Measurements from ENCODE around the gene BCL2A1.

The BCL2A1 gene

DNA sequence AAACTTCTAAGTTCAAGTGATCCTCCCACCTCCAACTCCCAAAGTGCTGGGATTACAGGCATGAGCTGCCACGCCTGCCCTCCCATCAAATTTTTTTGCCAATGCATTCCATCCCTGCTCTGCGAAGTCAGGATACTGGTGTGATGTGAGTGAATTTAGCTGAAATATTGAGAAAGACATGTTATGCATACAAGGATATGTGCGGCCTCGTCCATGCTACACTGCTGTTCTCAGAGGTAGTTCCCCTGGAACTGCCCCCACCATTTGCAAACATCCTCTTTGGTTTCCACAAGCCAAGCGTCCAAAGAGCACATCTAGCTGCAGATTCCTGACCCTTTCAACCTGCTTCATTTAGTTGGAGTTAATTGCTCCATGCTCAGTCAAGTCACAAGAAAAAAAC, 36.5 kb upstream of the BCL2A1 start:
- Histone ChIP-seq H3K4me3 (ENCODE audit: low read length in 2 of 2) (no peak overlapping the region), H2AFZ (ENCODE audit: low read length) (no peak overlapping the region)
- no peak for DNase-seq (ENCODE audit: low spot score)

DNA sequence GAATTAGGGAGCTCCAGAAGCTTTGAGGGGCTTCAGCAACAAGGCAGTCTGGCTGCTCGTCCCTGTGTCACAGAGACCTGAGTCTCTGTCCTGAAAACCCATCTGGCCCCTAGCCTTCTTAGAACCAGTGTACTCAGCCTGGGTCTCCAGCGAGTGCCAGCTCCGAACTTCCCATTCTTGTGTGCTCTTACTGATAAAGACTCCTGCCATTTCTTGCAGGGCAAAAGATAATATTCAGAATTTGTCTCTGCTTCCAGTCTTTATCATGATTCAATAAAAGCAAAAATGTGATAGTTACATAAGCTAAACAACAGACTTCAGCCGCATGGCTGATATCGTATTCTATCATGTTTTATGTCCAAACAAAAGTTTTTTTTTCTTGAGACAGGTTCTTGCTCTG, 36.0 kb upstream of the BCL2A1 start:
- H2BK12ac ChIP-seq (ENCODE audit: low read length) = no peak overlapping the region
- H3K9me3 ChIP-seq (replicated peaks in 1 of 2; ENCODE audit: control insufficient read depth in 2 of 2, insufficient read depth in 1 of 2, low read depth in 1 of 2, low read length in 2 of 2) = peaks cover 0 to 2% of the 10 kb centered on the region in 2 donors
- no peak overlapping the region for H3K4me2 ChIP-seq (ENCODE audit: insufficient read depth, low read length, poor library complexity, severe bottlenecking)
- no CpG with 5 or more reads among the region's 5 CpGs for WGBS, 2 donors (ENCODE audit: extremely low coverage in 2 of 2, insufficient read length in 2 of 2, insufficient replicate concordance in 1 of 2)
- no peak overlapping the region for H2BK15ac ChIP-seq (ENCODE audit: low read length)
- no peak overlapping the region for H3K14ac ChIP-seq (ENCODE audit: low read length)
- no peaks in the 10 kb centered on the region for H3K79me1 ChIP-seq (ENCODE audit: low read depth, low read length)
- no peak overlapping the region for H4K91ac ChIP-seq (ENCODE audit: low read depth, low read length, poor library complexity)
- no peak overlapping the region for H3K27ac ChIP-seq (replicated peaks; ENCODE audit: low read length)
- H3K9ac ChIP-seq (ENCODE audit: low read depth, low read length, poor library complexity) = no peak overlapping the region
- no peak overlapping the region for H2BK5ac ChIP-seq (ENCODE audit: low read length)
- no peaks in the 10 kb centered on the region for H3K4me1 ChIP-seq (ENCODE audit: control insufficient read depth in 2 of 2, insufficient read depth in 1 of 2, low read depth in 1 of 2, low read length in 2 of 2)
- no peak overlapping the region for H2AFZ ChIP-seq (ENCODE audit: low read length)
- H2BK120ac ChIP-seq (ENCODE audit: low read depth, low read length) = no peak overlapping the region
- H4K8ac ChIP-seq (ENCODE audit: low read depth, low read length) = no peak overlapping the region
- H3K23ac ChIP-seq (ENCODE audit: low read depth, low read length, poor library complexity) = no peak overlapping the region
- H3K36me3 ChIP-seq (replicated peaks in 1 of 2; ENCODE audit: control insufficient read depth in 2 of 2, insufficient read depth in 2 of 2, low read length in 2 of 2) = no peaks in the 10 kb centered on the region
- H3K27me3 ChIP-seq (ENCODE audit: control insufficient read depth in 3 of 3, insufficient read depth in 3 of 3, low read depth in 1 of 3, low read length in 3 of 3) = no peaks in the 10 kb centered on the region
- H2AK5ac ChIP-seq (ENCODE audit: low read depth, low read length) = no peak overlapping the region
- H3K4me3 ChIP-seq (ENCODE audit: low read length in 2 of 2) = no peak overlapping the region
- no peak overlapping the region for H3K4ac ChIP-seq (ENCODE audit: low read length)
- no peak overlapping the region for H3K18ac ChIP-seq (ENCODE audit: low read length)
- DNase-seq (ENCODE audit: low spot score) = no peak

More for the DNA sequence above, 36.5 kb upstream of the BCL2A1 start:
- no peaks in the 10 kb centered on the region for H3K27me3 ChIP-seq (ENCODE audit: control insufficient read depth in 3 of 3, insufficient read depth in 3 of 3, low read depth in 1 of 3, low read length in 3 of 3)
- H3K36me3 ChIP-seq (replicated peaks in 1 of 2; ENCODE audit: control insufficient read depth in 2 of 2, insufficient read depth in 2 of 2, low read length in 2 of 2) = no peaks in the 10 kb centered on the region
- no peak overlapping the region for H3K18ac ChIP-seq (ENCODE audit: low read length)
- no peak overlapping the region for H3K23ac ChIP-seq (ENCODE audit: low read depth, low read length, poor library complexity)
- WGBS, 2 donors (ENCODE audit: extremely low coverage in 2 of 2, insufficient read length in 2 of 2, insufficient replicate concordance in 1 of 2) = no CpG with 5 or more reads among the region's 5 CpGs
- no peak overlapping the region for H3K4me2 ChIP-seq (ENCODE audit: insufficient read depth, low read length, poor library complexity, severe bottlenecking)
- H4K8ac ChIP-seq (ENCODE audit: low read depth, low read length) = no peak overlapping the region
- H3K4ac ChIP-seq (ENCODE audit: low read length) = no peak overlapping the region
- no peak overlapping the region for H2BK15ac ChIP-seq (ENCODE audit: low read length)
- no peak overlapping the region for H2BK120ac ChIP-seq (ENCODE audit: low read depth, low read length)
- no peaks in the 10 kb centered on the region for H3K4me1 ChIP-seq (ENCODE audit: control insufficient read depth in 2 of 2, insufficient read depth in 1 of 2, low read depth in 1 of 2, low read length in 2 of 2)
- H2AK5ac ChIP-seq (ENCODE audit: low read depth, low read length) = no peak overlapping the region
- H2BK12ac ChIP-seq (ENCODE audit: low read length) = no peak overlapping the region
- no peaks in the 10 kb centered on the region for H3K79me1 ChIP-seq (ENCODE audit: low read depth, low read length)
- no peak overlapping the region for H3K14ac ChIP-seq (ENCODE audit: low read length)
- no peak overlapping the region for H4K91ac ChIP-seq (ENCODE audit: low read depth, low read length, poor library complexity)
- H3K9ac ChIP-seq (ENCODE audit: low read depth, low read length, poor library complexity) = no peak overlapping the region
- H3K9me3 ChIP-seq (replicated peaks in 1 of 2; ENCODE audit: control insufficient read depth in 2 of 2, insufficient read depth in 1 of 2, low read depth in 1 of 2, low read length in 2 of 2) = peaks cover 0 to 2% of the 10 kb centered on the region in 2 donors
- no peak overlapping the region for H3K27ac ChIP-seq (replicated peaks; ENCODE audit: low read length)
- no peak overlapping the region for H2BK5ac ChIP-seq (ENCODE audit: low read length)

DNA sequence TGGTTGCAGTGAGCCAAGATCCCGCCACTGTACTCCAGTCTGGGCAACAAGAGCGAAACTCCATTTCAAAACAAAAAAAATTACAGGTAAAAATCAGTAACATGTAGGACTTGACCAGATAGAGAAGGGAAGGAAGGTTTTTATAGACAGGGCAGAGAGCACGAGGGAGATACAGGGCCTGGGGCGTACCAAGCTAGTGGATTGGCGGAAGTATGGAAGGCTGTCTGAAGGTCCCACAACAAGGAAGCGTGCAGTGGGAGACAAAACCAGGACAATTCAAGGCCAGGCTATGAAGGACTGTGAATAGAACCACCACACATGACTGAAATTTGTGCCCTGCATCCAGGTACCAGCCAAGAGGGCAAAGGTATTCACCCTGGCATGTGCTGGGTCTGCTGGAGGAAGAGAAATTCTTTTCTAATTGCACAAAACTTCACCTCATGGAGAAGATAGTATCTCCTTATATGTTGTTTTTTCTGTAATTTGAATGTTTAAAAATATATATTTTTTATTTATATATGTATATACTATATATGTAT, 33.0 kb upstream of the BCL2A1 start:
- WGBS, 2 donors (ENCODE audit: extremely low coverage in 2 of 2, insufficient read length in 2 of 2, insufficient replicate concordance in 1 of 2) = no CpG with 5 or more reads among the region's 6 CpGs
- H3K4me1 ChIP-seq (ENCODE audit: control insufficient read depth in 2 of 2, insufficient read depth in 1 of 2, low read depth in 1 of 2, low read length in 2 of 2) = no peaks in the 10 kb centered on the region
- H3K4ac ChIP-seq (ENCODE audit: low read length) = no peak overlapping the region
- peak overlapping the region; percentile 38 for H3K18ac ChIP-seq (ENCODE audit: low read length)
- H3K27me3 ChIP-seq (ENCODE audit: control insufficient read depth in 3 of 3, insufficient read depth in 3 of 3, low read depth in 1 of 3, low read length in 3 of 3) = no peaks in the 10 kb centered on the region
- H3K4me2 ChIP-seq (ENCODE audit: insufficient read depth, low read length, poor library complexity, severe bottlenecking) = no peak overlapping the region
- no peak overlapping the region for H2BK15ac ChIP-seq (ENCODE audit: low read length)
- no peak overlapping the region for H2AK5ac ChIP-seq (ENCODE audit: low read depth, low read length)
- H3K9ac ChIP-seq (ENCODE audit: low read depth, low read length, poor library complexity) = no peak overlapping the region
- H4K91ac ChIP-seq (ENCODE audit: low read depth, low read length, poor library complexity) = no peak overlapping the region
- DNase-seq (ENCODE audit: low spot score) = no peak
- H4K8ac ChIP-seq (ENCODE audit: low read depth, low read length) = no peak overlapping the region
- H3K14ac ChIP-seq (ENCODE audit: low read length) = no peak overlapping the region
- H2AFZ ChIP-seq (ENCODE audit: low read length) = no peak overlapping the region
- no peak overlapping the region for H2BK120ac ChIP-seq (ENCODE audit: low read depth, low read length)
- H3K36me3 ChIP-seq (replicated peaks in 1 of 2; ENCODE audit: control insufficient read depth in 2 of 2, insufficient read depth in 2 of 2, low read length in 2 of 2) = no peaks in the 10 kb centered on the region
- no peak overlapping the region for H3K4me3 ChIP-seq (ENCODE audit: low read length in 2 of 2)
- peak overlapping the region; percentile 27 for H3K27ac ChIP-seq (replicated peaks; ENCODE audit: low read length)
- H3K23ac ChIP-seq (ENCODE audit: low read depth, low read length, poor library complexity) = no peak overlapping the region
- no peak overlapping the region for H2BK5ac ChIP-seq (ENCODE audit: low read length)
- H3K79me1 ChIP-seq (ENCODE audit: low read depth, low read length) = no peaks in the 10 kb centered on the region
- H2BK12ac ChIP-seq (ENCODE audit: low read length) = no peak overlapping the region
- peaks cover 0 to 2% of the 10 kb centered on the region in 2 donors for H3K9me3 ChIP-seq (replicated peaks in 1 of 2; ENCODE audit: control insufficient read depth in 2 of 2, insufficient read depth in 1 of 2, low read depth in 1 of 2, low read length in 2 of 2)

DNA sequence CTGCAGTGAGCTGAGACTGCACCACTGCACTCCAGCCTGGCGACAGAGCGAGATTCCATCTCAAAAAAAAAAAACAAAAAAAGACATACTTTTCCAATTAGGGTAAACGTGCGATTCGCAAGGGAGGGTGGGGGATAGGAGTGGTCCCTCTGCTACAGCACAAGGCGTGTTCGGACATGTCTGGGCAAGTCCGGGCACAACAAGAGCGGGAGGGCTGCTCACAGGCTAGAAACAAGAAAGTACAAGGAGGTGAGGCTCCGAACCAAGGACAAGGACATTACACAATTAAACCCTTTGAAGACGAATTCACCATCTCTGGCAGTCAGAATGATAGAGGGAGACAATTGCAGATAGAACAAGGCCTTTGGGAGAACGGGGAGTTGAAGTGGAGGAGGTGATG, 32.2 kb upstream of the BCL2A1 start:
- Histone ChIP-seq H3K23ac (ENCODE audit: low read depth, low read length, poor library complexity) (no peak overlapping the region), H3K4me2 (ENCODE audit: insufficient read depth, low read length, poor library complexity, severe bottlenecking) (no peak overlapping the region), H3K9ac (ENCODE audit: low read depth, low read length, poor library complexity) (no peak overlapping the region), H3K18ac (ENCODE audit: low read length) (no peak overlapping the region), H4K91ac (ENCODE audit: low read depth, low read length, poor library complexity) (no peak overlapping the region), H2AK5ac (ENCODE audit: low read depth, low read length) (no peak overlapping the region), H3K27ac (replicated peaks; ENCODE audit: low read length) (no peak overlapping the region), H3K4ac (ENCODE audit: low read length) (no peak overlapping the region), H3K4me1 (ENCODE audit: control insufficient read depth in 2 of 2, insufficient read depth in 1 of 2, low read depth in 1 of 2, low read length in 2 of 2) (no peaks in the 10 kb centered on the region), H3K14ac (ENCODE audit: low read length) (no peak overlapping the region), H4K8ac (ENCODE audit: low read depth, low read length) (no peak overlapping the region), H2BK12ac (ENCODE audit: low read length) (no peak overlapping the region), H2AFZ (ENCODE audit: low read length) (peak overlapping the region; percentile 73), H2BK15ac (ENCODE audit: low read length) (no peak overlapping the region), H3K79me1 (ENCODE audit: low read depth, low read length) (no peaks in the 10 kb centered on the region), H3K4me3 (ENCODE audit: low read length in 2 of 2) (no peak overlapping the region), H2BK120ac (ENCODE audit: low read depth, low read length) (no peak overlapping the region), H3K9me3 (replicated peaks in 1 of 2; ENCODE audit: control insufficient read depth in 2 of 2, insufficient read depth in 1 of 2, low read depth in 1 of 2, low read length in 2 of 2) (peaks cover 0 to 2% of the 10 kb centered on the region in 2 donors), H3K36me3 (replicated peaks in 1 of 2; ENCODE audit: control insufficient read depth in 2 of 2, insufficient read depth in 2 of 2, low read length in 2 of 2) (no peaks in the 10 kb centered on the region), H3K27me3 (ENCODE audit: control insufficient read depth in 3 of 3, insufficient read depth in 3 of 3, low read depth in 1 of 3, low read length in 3 of 3) (no peaks in the 10 kb centered on the region), H2BK5ac (ENCODE audit: low read length) (no peak overlapping the region)
- WGBS, 2 donors (ENCODE audit: extremely low coverage in 2 of 2, insufficient read length in 2 of 2, insufficient replicate concordance in 1 of 2) = no CpG with 5 or more reads among the region's 12 CpGs
- DNase-seq (ENCODE audit: low spot score) = no peak

Data from neuronal stem cell (in vitro differentiated cells).